ENCODE measurements around the gene WDR74. TPM values are rescaled to one million over a fixed set of nuclear protein-coding genes. Genes with fewer than 3 reads are reported as not detected.
"Not testable (repeated sequence)": the region's sequence is repeated elsewhere in the genome, so short reads cannot be mapped to it uniquely, and the experiment has no call there.

Gene WDR74
- total RNA-seq, 2 donors from 2014 or later, result 44.6 to 48.1 TPM

DNA sequence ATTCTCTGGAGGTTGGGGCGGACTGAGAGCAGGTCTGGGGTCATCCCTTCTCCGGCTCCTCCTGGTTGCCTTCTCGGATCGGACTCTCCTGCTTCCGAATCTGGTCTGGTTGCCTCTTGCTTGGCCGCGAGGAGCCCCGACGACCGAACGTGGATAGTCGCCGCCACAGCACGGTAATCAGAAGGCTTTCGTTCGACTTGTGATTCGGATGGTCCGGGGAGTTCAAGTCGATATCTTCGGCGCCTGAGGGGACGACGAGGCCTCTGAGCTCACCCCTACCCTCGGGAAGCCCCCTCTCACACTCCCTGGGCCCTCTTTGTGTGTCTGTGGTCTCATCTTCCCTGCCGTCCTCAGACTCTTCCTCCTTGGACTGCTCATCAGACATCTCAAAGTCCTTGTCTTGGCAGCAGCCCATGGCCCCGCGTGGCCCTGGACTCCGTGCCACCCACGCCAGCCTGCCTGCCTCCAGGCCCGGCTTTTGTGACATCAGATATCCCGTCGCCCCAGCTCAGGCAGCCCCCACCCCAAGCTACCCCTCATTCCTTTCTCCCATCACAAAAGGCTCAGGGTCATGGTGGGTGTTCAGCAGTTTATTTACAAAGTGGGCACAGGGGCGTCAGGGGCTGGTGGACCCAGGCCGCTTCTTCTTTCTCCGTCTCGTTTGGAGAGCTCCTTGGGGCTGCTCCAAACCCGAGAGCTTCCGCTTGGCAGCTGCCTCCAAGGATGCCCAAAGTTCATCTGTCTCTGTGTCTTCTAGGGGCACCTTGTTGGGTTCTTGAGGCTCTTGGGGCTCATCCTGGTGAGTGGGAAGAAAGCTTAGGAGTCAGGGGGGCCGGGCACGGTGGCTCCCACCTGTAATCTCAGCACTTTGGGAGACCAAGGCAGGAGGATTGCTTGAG is 6.8 kb downstream of the WDR74 start, which contains the start of gene TEX54:
TEX54 (minus strand) TSS at position 506 of the 899 bp plus-strand sequence.
- Histone ChIP-seq H3K27ac (ENCODE audit: low read depth, low read length) (peak within 1 kb of the TSS; percentile 97), H3K27me3 (ENCODE audit: control insufficient read depth, insufficient read depth, low read length, poor library complexity, severe bottlenecking) (no peaks in the 10 kb centered on the region), H3K36me3 (ENCODE audit: control insufficient read depth, insufficient read depth, low read length) (peaks cover 49% of the 10 kb centered on the region), H3K9me3 (ENCODE audit: control insufficient read depth, low read length) (no peaks in the 10 kb centered on the region), H3K4me1 (ENCODE audit: control insufficient read depth, insufficient read depth, low read length) (peaks cover 2% of the 10 kb centered on the region), H3K9ac (ENCODE audit: extremely low read depth, low read length, poor library complexity, severe bottlenecking) (peak within 1 kb of the TSS; percentile 96), H3K4me3 (ENCODE audit: low read length) (peak within 1 kb of the TSS; percentile 98)
- peaks cover 20% of the 10 kb centered on the region for H3K4me1 Mint-ChIP-seq
- TF ChIP-seq, protein P1, sequence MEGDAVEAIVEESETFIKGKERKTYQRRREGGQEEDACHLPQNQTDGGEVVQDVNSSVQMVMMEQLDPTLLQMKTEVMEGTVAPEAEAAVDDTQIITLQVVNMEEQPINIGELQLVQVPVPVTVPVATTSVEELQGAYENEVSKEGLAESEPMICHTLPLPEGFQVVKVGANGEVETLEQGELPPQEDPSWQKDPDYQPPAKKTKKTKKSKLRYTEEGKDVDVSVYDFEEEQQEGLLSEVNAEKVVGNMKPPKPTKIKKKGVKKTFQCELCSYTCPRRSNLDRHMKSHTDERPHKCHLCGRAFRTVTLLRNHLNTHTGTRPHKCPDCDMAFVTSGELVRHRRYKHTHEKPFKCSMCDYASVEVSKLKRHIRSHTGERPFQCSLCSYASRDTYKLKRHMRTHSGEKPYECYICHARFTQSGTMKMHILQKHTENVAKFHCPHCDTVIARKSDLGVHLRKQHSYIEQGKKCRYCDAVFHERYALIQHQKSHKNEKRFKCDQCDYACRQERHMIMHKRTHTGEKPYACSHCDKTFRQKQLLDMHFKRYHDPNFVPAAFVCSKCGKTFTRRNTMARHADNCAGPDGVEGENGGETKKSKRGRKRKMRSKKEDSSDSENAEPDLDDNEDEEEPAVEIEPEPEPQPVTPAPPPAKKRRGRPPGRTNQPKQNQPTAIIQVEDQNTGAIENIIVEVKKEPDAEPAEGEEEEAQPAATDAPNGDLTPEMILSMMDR (conservative IDR thresholded peaks at IDR 0.05), result no peak
- no peaks in the 10 kb centered on the region for H3K9me3 Mint-ChIP-seq
- peak within 1 kb of the TSS; percentile 100 for H3K27ac Mint-ChIP-seq
- no peak for DNase-seq
- H3K4me3 Mint-ChIP-seq, result peak within 1 kb of the TSS; percentile 99
- WGBS, 2 experiments (ENCODE audit: insufficient coverage in 1 of 2, insufficient read length in 1 of 2), result 4 to 19% methylated on average over 22 to 40 of the region's 40 CpGs
- no peaks in the 10 kb centered on the region for H3K27me3 Mint-ChIP-seq (ENCODE audit: insufficient read depth)
- H3K36me3 Mint-ChIP-seq (ENCODE audit: low read depth), result peaks cover 40% of the 10 kb centered on the region

DNA sequence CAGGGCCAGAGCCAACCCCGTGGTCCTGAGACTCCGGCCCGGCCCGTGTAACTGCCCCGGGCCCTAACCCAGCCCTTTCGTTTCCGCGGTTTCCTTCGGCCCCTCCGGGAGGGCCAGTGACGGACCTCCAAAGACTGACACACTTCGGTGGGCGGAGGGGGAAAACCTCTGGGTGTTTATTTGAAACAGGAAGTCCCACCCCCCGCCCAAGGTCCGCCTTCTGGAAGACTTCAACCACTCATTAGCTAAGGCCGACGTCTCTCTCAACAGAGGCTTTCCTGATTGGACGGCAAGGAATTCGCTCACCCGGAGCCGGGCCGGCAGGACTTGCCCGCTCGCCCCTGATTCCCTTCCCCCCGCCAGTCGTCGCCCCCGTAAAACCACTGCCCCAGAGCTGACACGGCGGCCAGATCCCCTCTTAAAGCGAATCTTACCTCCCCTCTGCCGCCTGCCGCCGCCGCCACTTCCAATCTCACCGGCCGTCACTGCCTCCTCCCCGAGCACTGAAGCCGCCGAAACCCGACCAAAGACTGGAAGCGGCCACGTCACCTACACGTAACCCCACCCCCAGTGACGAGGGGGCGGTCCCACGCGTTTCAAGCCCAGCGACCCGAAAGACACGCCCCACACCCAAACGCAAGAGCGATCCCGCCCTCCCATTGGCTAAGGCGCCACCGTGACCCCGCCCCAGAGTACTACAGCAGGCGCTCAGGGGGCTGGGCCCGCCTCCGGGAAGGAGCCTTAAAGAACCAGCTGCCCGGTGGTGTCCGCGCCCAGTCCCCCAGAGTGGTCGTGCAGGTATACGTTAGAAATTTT is 7.7 kb downstream of the WDR74 start, which contains the start of gene STX5:
STX5 (minus strand) TSS at position 532 of the 816 bp plus-strand sequence. CDS start 808 bp downstream, outside the sequence.
- Histone ChIP-seq H3K4me1 (ENCODE audit: control insufficient read depth, insufficient read depth, low read length) (peaks cover 2% of the 10 kb centered on the region), H3K27ac (ENCODE audit: low read depth, low read length) (peak within 1 kb of the TSS; percentile 97), H3K36me3 (ENCODE audit: control insufficient read depth, insufficient read depth, low read length) (peaks cover 55% of the 10 kb centered on the region), H3K27me3 (ENCODE audit: control insufficient read depth, insufficient read depth, low read length, poor library complexity, severe bottlenecking) (no peaks in the 10 kb centered on the region), H3K9me3 (ENCODE audit: control insufficient read depth, low read length) (no peaks in the 10 kb centered on the region), H3K9ac (ENCODE audit: extremely low read depth, low read length, poor library complexity, severe bottlenecking) (peak within 1 kb of the TSS; percentile 96), H3K4me3 (ENCODE audit: low read length) (peak within 1 kb of the TSS; percentile 98)
- Mint-ChIP-seq H3K36me3 (ENCODE audit: low read depth) (peaks cover 46% of the 10 kb centered on the region), H3K9me3 (peaks cover 2% of the 10 kb centered on the region), H3K27me3 (ENCODE audit: insufficient read depth) (no peaks in the 10 kb centered on the region), H3K4me1 (peaks cover 20% of the 10 kb centered on the region), H3K4me3 (peak within 1 kb of the TSS; percentile 99), H3K27ac (peak within 1 kb of the TSS; percentile 100)
- WGBS, 2 experiments (ENCODE audit: insufficient coverage in 1 of 2, insufficient read length in 1 of 2), result 0% methylated on average over 9 to 65 of the region's 65 CpGs
- TF ChIP-seq, protein P1 (conservative IDR thresholded peaks at IDR 0.05), result no peak
- DNase-seq, result peak; percentile 100

DNA sequence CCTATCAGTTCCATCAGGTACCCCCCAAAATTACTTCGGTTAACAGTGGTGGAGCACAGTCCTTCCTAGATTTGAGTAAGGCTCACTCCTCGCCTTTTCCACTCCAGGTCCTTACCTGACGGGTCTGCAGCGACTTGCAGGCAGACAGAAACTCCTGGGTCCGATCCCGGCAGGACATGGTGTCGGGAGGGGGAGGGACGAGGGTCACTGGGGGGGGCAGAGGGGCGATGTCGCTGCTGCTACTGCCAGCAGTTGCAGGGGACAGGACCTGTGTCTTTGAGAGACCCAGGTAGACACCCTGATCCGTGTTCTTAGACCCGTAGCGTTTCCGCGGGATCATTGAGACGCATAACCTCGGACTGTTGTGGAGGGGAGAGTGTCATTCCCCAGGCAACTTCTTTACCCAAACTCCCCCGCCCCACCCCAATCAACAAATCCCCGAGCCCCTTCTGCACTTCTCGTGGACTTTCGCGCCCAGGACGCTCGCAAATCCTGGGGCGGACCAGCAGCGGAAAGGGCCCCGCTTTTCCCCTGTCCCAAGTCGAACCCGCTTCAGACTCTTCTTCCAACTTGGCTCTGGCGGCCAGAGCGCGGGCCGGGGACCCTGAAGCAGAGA is 8.4 kb downstream of the WDR74 start:
- Histone ChIP-seq H3K36me3 (ENCODE audit: control insufficient read depth, insufficient read depth, low read length) (peaks cover 50% of the 10 kb centered on the region), H3K27ac (ENCODE audit: low read depth, low read length) (peak overlapping the region; percentile 76), H3K4me3 (ENCODE audit: low read length) (peak overlapping the region; percentile 98), H3K9me3 (ENCODE audit: control insufficient read depth, low read length) (no peaks in the 10 kb centered on the region), H3K27me3 (ENCODE audit: control insufficient read depth, insufficient read depth, low read length, poor library complexity, severe bottlenecking) (no peaks in the 10 kb centered on the region), H3K4me1 (ENCODE audit: control insufficient read depth, insufficient read depth, low read length) (peaks cover 2% of the 10 kb centered on the region), H3K9ac (ENCODE audit: extremely low read depth, low read length, poor library complexity, severe bottlenecking) (peak overlapping the region; percentile 96)
- Mint-ChIP-seq H3K4me1 (peaks cover 20% of the 10 kb centered on the region), H3K27me3 (ENCODE audit: insufficient read depth) (no peaks in the 10 kb centered on the region), H3K36me3 (ENCODE audit: low read depth) (peaks cover 41% of the 10 kb centered on the region), H3K27ac (peak overlapping the region; percentile 100), H3K9me3 (peaks cover 2% of the 10 kb centered on the region), H3K4me3 (peak overlapping the region; percentile 99)
- TF ChIP-seq, protein P1 (conservative IDR thresholded peaks at IDR 0.05), result no peak
- no peak for DNase-seq
- WGBS, 2 experiments (ENCODE audit: insufficient coverage in 1 of 2, insufficient read length in 1 of 2), result 2 to 6% methylated on average over 12 to 27 of the region's 33 CpGs

DNA sequence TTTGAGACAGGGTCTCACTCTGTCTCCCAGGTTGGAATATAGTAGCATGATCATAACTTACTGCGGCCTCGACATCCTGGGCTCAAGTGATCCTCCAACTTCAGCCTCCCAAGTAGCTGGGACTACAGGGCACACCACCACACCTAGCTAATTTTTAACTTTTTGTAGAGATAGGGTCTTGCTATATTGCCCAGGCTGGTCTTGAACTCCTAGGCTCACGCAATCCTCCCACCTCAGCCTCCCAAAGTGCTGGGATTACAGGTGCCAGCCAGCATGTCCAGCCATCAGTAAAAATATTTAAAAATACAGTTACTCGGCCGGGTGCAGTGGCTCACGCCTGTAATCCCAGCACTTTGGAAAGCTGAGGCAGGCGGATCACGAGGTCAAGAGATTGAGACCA is 11.3 kb downstream of the WDR74 start:
- H3K36me3 ChIP-seq (ENCODE audit: control insufficient read depth, insufficient read depth, low read length), result peaks cover 53% of the 10 kb centered on the region
- H3K27me3 ChIP-seq (ENCODE audit: control insufficient read depth, insufficient read depth, low read length, poor library complexity, severe bottlenecking); H3K27ac ChIP-seq (ENCODE audit: low read depth, low read length); DNase-seq; H3K9me3 Mint-ChIP-seq; H3K27me3 Mint-ChIP-seq (ENCODE audit: insufficient read depth); H3K4me3 Mint-ChIP-seq; H3K27ac Mint-ChIP-seq; H3K9me3 ChIP-seq (ENCODE audit: control insufficient read depth, low read length); H3K4me1 ChIP-seq (ENCODE audit: control insufficient read depth, insufficient read depth, low read length); H3K9ac ChIP-seq (ENCODE audit: extremely low read depth, low read length, poor library complexity, severe bottlenecking); H3K4me3 ChIP-seq (ENCODE audit: low read length): not testable (repeated sequence)
- peaks cover 14% of the 10 kb centered on the region for H3K4me1 Mint-ChIP-seq
- H3K36me3 Mint-ChIP-seq (ENCODE audit: low read depth), result peaks cover 47% of the 10 kb centered on the region
- 82 to 96% methylated on average over 6 to 8 of the region's 8 CpGs for WGBS, 2 experiments (ENCODE audit: insufficient coverage in 1 of 2, insufficient read length in 1 of 2)

Data from endodermal cell (in vitro differentiated cells).